ENCODE data around the gene ASPG.

The ASPG gene

DNA sequence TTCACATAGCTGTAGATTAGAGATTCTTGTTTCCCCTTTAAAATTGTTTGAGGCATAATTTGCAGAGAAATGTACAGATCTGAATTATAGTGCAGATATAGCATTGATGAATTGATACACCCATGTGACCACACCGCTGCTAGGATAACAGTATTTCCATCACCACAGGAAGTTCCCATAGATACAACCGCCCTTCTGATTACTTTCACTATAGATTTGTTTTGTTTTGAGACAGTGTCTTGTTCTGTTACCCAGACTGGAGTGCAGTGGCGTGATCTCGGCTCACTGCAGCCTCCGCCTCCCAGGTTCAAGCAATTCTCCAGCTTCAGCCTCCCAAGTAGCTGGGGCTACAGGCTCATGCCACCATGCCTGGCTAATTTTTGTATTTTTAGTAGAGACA lies 8.8 kb upstream of the ASPG start:
- peak; percentile 22 to 54 for ATAC-seq

DNA sequence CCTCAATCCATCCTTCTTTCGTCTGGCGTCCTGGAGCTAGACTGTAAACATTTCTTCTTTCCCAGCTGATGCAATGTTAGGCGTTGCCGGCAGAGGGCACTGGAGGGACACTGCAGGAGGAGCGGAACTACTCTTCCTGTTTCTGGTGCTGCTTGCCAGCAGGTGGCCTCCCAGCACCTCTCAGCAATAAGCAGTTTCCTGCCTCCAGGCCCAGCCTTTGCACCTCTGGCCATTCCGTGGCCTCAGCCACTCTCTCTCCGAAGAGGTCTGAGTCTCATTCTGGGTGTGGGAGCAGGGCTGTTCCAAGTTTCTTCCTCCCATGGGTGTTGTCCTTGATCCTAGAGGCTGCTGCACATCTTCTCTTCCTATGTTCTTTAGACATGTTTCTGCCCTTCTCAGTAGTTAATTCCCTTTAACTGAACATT lies 7.5 kb upstream of the ASPG start:
- peak; percentile 92 to 97 for ATAC-seq

DNA sequence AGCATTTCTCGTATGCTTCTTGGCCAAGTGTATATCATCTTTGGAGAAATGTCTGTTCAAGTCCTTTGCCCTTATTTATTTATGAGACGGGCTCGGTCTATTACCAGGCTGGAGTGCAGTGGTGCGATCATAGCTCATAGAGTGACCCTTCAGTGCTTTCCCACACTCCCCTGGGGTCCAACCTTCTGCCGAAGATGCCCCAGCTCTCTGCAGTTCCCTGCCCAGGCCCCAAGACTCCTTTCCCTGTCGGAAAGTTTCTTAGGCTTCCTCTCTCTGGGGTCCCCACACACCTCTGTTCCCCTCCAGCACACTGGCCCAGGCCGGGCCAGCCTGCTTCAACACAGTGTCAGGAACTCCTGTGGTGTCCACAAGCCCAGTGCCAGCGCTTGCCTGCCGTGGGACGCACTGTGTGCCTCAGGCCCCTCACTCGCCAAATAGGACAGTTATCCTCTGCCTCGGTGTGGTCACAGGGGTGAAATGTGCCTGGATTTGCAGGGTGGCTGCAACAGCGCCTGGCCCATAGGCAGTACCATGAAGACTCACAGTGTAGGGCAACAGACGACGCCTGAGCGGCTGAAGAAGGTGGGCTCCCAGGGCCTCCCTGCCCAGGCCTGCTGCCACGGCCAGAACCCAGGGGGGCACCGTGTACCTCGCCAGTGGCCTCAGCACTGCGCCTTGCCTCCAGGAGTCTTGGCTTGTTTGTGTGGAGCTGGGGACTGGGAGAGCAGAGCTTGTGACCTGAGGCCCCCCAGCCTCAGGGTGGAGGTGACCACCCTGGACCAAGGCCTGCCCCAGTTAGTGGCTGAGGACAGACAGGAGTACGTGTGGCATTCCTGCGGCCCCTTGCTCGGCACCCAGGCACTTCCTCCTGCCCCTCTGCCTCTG lies 4.9 kb upstream of the ASPG start:
- ATAC-seq, result no peak

DNA sequence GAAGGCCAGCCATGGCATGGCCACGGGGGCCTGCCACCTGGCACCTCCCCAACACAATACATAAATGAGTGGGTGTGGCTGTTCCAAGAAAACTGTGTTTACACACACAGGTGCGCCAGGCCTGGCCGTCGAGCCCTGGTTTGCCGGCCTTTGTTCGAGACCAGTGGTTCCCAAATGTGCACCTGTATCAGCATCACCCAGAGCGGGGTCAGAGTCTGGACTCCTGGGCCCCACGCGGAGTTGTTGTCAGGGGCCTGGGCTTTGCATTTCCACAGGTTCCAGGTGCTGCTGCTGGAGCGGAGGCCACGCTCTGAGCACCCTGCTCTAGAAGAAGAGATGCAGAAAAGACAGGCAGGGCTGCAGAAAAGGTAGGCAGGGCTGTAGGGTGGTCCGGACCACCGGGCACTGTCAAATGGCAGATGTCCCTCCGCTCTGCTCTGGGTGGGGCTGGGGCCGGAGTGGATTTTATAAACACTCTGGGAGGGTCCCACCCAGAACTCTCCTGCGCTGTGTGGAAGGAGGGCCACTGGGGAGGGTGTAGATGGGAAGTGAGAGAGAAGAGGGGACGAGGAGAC lies 4.2 kb upstream of the ASPG start:
- no peak for ATAC-seq

DNA sequence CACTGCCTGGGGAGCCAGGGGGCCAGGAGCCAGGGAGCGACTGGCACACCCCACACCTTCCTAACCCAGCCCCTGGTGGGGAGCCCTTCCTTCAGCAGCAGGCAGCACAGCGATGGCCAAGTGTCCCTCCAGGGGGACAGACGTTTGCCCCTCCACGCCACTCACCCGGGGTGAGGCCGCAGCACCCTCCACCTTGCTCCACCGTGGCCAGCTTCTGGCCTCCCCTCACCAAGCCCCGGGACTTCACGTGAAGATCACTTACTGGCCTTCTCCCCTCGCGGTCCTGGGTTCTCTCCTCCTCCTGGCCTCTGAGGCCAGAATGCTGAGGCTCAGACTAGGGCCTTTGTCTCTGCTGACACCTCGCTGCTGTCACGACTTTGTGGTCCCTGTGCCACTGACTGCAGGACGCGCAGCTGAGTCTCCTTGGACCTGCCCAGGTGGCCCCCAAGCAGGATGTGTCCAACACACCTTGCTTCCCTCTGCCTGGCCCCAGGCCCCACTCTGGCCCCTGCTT lies 3.5 kb upstream of the ASPG start:
- ATAC-seq, result no peak

DNA sequence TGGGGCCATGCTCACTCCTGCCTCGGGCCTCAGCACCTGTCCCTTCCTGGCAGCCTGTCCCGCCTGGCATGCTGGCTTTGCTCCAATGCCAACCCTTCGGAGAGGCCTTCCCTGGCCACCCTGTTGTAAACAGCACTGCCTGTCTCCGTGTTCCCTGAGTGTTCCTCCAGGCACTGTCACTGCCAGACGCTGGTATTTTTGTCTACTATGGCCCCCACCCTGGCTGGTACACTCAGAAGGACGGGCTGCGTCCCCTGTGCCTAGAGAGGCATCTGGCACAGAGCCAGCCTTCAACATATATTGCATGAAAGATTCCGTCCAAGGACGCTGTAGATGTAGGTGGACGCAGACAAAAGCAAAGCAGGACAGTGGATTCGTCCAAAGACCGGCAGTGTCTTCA lies 2.7 kb upstream of the ASPG start:
- no peak for ATAC-seq

DNA sequence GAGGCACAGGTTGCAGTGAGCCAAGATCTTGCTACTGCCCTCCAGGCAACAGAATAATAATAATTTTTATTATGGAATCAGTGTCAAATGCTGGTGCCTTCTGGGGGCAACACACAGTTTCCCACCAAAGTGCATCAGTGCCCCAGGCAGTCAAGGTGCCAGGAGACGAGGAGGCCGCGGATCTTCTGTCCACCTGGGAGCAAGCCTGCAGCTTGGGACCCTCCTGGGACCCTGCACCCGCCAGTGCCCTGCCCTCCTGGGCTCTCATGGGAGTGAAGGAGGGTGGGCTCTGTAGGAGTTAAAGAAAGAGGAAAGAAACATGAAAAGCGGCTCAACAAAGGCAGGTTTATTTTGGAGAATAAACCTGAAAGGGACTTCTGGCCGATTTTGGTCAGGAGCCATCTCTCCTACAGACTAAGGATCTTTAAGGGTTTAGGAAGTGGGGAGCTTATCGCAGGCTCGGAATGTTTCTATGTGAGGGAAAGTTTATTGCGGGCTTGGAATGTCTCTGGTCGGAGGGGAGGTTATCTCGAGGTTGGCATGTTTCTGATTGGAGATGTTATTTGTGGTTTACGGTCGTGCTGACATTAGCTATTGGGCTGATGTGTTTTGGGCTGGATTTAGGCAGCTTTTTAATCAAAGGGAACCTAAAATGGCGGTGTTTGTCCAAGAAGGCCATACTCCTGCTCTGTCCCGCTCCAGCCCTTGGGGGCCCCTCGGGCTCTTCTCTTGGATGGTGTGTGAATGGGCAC lies 1.1 kb upstream of the ASPG start:
- ATAC-seq, result no peak

DNA sequence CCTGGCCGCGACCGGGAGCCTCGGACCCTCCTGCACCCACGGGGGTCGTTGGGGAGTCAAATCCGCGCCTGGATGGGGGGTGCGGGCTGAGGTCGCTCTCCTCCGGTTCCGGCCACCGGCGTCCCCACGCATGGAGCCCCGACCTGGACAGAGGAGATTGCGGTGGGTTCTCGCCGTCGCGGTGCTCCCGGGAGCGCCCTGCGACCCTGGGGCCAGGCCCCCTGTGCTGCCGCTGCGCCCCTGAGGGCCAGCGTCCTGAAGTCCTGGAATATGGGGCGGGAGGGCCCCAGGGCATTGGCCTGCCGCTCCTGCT lies 345 bp downstream of the ASPG start:
- no peak for ATAC-seq

DNA sequence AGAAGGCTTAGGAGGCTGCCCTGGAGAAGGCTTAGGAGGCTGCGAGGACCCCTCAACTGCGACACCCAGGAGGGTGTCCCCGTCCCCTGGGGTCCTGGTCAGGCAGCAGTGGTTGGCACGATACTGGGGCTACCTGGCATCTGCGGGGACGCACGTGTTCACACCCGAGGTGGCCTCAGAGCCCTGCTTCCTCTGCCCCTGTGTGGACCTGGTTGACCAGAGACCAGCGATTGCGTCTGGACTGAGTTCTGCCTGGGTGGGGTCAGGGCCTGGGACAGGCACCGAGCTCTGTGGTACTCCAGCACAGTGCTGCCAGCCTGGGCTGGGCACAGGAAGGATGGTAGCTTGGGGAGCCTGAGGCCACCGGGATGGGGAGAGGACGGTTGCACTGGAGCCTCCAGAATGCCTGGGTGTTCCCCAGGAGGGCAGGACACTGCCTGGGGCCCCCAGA lies 735 bp downstream of the ASPG start:
- ATAC-seq, result no peak

DNA sequence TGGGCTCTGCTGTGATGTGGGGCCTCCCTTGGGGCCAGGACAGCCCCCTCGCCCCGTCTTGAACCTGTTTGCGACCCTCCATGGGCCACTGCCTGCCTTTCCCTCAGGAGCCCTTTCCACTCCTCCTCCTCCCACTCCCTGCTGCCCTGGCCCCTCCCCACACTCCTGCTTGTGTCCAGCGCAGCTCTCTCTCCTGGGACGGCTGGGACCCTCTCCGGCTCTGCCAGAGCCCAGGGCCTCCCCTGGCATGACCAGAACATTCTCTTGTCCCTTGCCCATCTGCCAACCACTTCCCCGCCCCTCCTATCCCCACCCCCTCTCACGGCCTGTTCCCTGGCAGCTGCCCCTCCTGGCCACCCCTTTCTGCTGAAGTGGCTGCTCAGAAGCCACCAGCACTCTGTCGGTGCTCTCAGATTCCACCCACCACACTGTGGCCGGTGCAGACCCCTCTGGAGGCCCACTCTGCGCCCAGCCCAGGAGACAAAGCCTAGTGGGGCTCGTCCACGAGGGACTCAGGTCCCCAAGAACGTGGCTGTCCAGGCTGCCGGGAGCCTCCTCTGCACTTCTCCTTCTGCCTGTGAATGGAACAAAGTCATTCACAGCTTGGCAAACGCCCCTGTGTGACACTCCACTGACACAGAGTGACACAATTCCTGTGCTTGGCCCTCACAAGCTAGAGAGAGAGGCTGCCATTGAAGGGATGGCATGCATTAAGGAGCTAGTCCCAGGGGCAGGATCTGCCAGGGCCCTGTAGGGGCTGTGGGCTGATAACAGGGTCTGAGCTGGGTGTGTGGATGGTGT lies 1.4 kb downstream of the ASPG start:
- ATAC-seq, result no peak

DNA sequence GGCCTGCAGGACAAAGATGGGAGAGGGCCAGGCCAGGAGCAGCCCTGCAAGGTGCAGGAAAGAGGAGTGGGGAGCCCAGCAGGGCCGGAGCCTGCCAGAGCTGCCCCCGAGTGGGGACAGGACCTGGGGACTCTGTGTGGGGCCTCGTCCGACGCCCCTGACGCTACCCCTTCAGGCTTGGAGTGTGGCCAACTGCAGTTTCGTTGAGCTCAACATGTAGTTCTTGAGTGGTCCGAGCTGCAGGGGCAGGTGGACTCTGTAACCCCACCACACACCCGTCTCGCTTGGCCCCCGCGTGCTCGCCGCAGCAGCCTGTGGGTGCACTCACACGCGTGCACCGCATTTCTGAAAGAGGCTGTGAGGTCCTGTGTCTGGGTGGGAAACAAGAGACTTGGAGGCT lies 2.0 kb downstream of the ASPG start:
- ATAC-seq, result no peak

DNA sequence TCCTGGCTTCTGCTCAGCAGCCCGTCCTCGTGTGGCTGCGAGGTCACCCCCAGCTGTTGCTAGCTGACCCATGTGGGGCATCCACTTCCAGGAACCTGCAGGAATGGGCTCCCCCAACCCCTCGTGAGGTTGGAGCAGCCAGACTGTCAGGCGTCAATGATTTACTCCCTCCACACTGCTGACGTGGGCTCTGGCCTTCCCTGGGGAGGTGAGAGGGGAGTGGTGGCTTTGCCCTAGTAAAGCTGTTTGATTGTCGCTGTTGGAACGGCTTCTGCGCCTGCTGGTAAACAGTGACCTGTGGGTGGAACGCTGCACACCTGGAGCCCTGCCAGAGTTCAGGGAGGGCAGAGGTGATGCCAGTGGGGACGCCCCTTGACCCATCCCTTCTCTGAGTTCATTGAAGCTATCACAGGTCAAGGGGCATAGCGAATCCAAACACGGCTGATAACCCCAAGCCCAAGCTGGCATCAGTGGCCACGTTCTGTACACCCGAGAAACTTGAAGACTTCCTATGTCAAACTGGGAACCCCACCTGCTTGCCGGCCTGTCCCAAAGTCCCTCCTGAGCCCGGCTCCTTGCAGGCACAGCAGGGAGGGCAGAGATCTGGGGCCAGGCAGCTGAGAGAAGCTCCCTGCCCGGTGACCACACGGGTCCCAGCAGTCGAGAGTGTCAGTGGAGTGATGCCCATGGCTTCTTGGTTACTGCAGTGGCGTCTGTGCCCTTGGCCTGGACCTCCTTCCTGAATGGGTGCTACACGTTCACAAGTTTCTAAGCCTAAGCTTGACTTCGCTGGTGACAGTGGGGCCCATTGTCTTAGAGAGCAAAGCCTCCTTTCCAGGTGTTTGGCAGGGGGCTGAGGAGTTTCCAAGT lies 2.7 kb downstream of the ASPG start:
- ATAC-seq, result no peak

DNA sequence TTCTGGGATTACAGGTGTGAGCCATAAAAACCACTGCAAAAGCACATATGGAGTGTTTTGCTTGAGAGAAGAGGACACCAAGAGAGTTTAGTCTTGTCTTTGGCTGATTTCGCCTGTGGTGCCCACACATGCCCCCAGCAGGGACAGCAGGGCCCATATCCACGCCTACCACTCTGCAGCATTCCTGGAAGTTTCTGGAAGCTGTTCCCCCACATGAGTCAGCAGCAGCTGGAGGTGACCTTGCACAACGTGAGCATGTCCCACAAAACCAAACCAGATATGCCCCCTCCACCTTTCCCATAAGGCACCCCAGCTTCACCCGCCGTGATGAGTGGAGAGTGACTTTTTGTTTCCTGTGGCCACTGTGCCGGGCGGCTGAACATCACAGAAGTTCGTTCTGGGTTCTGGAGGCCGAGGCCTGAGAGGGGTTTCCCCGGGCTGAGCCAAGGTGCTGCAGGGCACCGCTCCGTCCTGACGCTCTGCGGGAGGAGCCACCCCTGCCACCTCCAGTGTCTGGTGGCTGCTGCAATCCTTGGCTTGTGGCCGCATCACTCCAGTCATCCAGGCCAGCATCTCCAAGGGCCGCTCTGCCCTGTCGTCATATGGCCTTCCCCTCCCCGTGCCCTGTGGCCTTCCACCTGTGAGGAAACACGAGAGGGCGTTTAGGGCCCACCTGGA lies 4.7 kb downstream of the ASPG start:
- ATAC-seq, result no peak

DNA sequence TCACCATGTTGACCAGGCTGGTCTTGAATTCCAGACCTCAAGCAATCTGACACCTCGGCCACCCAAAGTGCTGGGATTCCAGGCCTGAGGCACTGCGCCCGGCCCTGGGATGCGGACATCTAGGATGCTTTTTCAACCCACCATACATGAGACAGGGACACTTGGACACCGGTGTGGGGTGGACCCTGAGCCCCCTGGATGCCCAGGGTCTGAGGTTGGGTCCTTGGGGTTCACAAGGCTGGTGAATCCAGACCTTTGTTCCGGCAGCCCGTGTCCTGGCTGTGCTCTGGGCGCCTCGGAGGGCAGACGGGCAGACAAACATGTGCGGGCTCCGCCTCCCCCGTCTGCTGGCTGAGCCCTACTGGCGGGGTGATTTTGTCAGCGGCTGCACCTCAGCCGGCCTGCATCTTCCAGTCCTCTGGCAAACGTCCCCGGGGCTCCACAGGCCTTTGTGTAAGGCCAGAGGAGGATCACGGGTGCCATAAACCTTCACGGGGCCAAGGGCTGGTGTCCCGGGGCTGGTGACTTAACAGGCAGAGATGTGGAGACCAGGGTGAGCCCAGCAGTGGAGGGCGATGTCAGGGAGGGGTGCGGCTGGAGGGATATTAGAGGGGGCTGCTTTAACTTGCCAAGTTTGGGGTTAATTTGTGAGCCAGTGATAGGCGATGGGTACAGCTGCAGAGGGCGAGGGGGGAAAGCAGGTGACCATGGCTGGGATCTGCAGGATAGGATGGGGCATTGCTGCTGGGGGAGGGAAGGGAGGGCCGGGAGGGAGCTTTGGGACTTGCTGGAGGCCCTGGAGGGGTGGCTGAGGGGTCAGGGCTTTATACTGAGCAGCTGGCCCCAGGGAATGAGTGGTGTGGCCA lies 5.8 kb downstream of the ASPG start:
- no peak for ATAC-seq

DNA sequence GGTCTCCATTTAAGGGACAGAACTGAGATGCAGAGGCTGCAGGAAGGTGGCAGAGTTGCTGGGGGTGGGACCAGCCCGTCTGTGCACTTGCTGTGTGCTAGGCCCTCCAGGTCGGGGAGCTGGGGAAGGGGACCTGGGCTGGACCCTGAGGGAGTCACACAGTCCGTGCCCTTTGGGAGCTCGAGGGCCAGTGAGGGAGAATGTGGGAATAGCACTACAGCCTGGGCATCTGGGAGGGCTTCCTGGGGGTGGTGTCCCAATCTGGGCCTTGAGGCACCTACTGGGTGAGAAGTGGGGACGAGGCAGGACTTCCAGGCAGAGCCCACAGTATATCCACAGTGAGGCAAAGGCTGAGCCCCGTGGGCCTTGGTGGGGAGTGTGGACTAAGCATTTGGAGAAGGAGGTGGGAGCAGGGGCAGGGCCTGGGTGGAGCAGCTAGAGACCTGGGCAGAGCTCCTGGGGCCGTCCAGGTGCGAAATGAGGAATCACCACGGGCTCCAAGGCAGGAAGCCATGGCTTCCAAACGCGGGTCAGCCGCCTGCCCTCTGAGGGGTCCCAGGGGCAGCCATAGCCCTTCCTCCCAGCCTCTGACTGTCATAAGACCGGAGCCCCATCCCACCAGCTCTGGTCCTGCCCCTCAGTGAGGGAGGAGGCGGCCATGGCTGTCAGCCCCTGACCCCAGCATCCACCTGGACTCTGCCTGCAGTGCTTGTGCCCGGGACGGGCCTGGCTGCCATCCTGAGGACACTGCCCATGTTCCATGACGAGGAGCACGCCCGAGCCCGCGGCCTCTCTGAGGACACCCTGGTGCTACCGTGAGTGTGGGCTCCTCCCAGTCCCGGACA lies 6.6 kb downstream of the ASPG start:
- ATAC-seq, result no peak

DNA sequence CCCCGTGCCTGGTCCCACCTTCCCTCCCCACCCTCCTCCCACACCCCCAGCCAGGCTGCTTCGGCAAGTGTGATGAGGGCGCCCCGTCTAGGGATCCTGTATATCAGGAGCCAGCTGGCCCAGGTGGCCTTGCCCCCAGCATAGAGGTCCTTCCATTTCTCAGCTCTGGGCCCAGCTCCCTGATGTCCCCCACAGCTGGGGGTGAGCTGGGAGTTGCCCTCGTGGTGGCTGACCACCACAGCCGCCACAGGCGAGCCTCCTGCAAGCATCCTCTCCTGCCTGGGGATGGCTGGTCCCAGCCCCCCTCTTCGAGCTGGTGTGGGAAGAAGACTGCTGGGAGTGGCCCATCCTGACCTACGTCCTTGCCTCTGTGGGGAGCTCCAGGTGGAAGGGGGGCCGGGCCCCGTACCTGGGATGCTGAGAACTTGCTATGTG lies 7.4 kb downstream of the ASPG start:
- no peak for ATAC-seq

DNA sequence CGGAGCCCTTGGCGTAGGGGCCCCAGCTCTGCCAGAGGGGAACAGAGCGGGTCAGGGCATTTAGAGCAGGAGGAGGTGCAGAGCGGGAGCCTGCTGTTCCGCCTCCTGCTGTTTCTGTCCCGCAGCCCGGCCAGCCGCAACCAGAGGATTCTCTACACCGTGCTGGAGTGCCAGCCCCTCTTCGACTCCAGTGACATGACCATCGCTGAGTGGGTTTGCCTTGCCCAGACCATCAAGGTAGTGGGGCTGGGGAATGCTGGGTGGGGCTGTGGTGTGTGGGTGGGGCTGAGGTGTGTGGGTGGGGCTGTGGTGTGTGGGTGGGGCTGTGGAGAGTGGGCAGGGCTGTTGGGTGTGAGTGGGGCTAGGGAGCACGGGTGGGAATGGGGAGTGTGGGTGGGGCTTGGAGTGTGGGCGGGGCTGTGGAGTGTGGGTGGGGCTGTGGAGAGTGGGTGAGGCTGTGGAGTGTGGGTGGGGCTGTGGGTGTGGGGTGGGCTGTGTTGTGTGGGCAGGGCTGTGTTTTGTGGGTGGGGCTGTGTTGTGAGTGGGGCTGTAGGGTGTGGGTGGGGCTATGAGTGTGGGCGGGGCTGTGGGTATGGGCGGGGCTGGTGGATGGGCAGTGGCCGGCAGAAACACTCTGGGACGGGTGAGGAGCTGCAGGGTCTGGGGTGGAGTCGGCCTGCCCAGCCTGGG lies 8.0 kb downstream of the ASPG start:
- no peak for ATAC-seq

DNA sequence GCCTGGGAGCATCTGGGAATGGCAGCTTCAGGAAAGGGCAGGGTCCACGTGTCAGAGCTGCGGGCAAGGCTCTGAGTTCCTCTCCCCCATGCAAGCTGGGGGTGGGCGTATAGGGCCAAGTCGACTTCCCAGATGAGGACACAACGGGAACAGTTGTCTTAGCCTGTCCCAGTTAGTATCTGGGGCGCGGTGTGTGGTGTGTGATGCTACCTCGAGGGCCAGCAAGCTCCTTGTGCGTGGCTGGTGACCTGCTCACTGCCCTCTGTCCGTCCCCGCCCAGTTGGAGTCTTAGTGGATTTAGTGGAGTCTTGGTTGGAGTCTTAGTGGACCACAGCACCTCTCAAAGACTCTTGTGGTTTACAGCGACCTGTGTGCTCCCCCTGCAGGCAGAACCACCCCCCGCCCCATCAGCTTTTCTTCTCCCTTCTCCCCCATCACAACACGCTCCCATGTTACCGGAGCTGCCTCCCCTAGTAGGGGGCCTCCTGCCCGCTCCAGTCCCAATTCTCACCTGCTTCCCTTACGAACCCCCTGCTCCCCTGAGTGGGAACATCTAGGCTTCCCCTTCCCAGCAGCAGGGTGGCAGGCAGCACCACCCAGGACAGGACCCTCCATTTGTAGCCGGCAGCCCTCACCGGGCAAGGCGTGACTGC lies 8.7 kb downstream of the ASPG start:
- no peak for ATAC-seq

Measured in activated CD4-positive, CD25-positive, alpha-beta regulatory T cell treated with anti-CD3 and anti-CD28 coated beads, Interleukin-2, amount 50 U/mL, for 24 hours (primary cell).